Hepatocyte (in vitro differentiated cells): Measurements from ENCODE around the gene EPHA8. TPM values are rescaled to one million over a fixed set of nuclear protein-coding genes. Genes with fewer than 3 reads are reported as not detected.

Experiments
- DNase-seq: peaks from one replicate; pipeline ENCODE4 v3.0.0-alpha.2; 2016; ENCODE audit warnings: low spot score
- H2AFZ ChIP-seq: fragments of 200-600 bp; sonication (generic); 2 replicates; pipeline ENCODE4 v1.6.0; 2016; ENCODE audit warnings: antibody characterized with exemption, mild to moderate bottlenecking
- H3K27ac ChIP-seq: fragments of 200-600 bp; sonication (generic); 2 replicates; pipeline ENCODE4 v1.5.1; 2016; ENCODE audit warnings: mild to moderate bottlenecking
- H3K27me3 ChIP-seq: fragments of 200-600 bp; sonication (generic); 2 replicates; pipeline ENCODE4 v1.6.1; 2016
- H3K36me3 ChIP-seq: fragments of 200-600 bp; sonication (generic); replicated peaks from 2 replicates; pipeline ENCODE4 v1.5.1; 2016; ENCODE audit warnings: low read depth; ENCODE audit not compliant: insufficient read depth
- H3K4me1 ChIP-seq: fragments of 200-600 bp; sonication (generic); 2 replicates; pipeline ENCODE4 v1.5.1; 2016; ENCODE audit warnings: mild to moderate bottlenecking, moderate library complexity; ENCODE audit not compliant: insufficient read depth
- H3K4me2 ChIP-seq: fragments of 200-600 bp; sonication (generic); 2 replicates; pipeline ENCODE4 v1.6.0; 2016
- H3K4me3 ChIP-seq: fragments of 200-600 bp; sonication (generic); 2 replicates; pipeline ENCODE4 v1.5.1; 2016; ENCODE audit warnings: mild to moderate bottlenecking
- H3K79me2 ChIP-seq: fragments of 200-600 bp; sonication (generic); 2 replicates; pipeline ENCODE4 v1.6.0; 2017; ENCODE audit warnings: mild to moderate bottlenecking
- H3K9me2 ChIP-seq: fragments of 200-600 bp; sonication (generic); replicated peaks from 2 replicates; pipeline ENCODE4 v1.6.0; 2017; ENCODE audit warnings: mild to moderate bottlenecking; ENCODE audit not compliant: insufficient read depth
- H3K9me3 ChIP-seq: fragments of 200-600 bp; sonication (generic); 2 replicates; pipeline ENCODE4 v1.5.1; 2016; ENCODE audit warnings: low read depth, mild to moderate bottlenecking
- H4K20me1 ChIP-seq: fragments of 200-600 bp; sonication (generic); 2 replicates; pipeline ENCODE4 v1.6.0; 2016; ENCODE audit warnings: mild to moderate bottlenecking; ENCODE audit not compliant: insufficient read depth, poor library complexity, severe bottlenecking
- CTCF ChIP-seq: fragments of 200-600 bp; sonication (generic); IDR thresholded peaks from 2 replicates; pipeline ENCODE4 v1.5.1; 2016; ENCODE audit warnings: antibody characterized with exemption, mild to moderate bottlenecking; ENCODE audit not compliant: poor library complexity
- EZH2 ChIP-seq: fragments of 200-600 bp; sonication (generic); IDR thresholded peaks from 2 replicates; pipeline ENCODE4 v1.6.1; 2016; ENCODE audit warnings: antibody characterized with exemption, mild to moderate bottlenecking, borderline replicate concordance
- EZH2phosphoT487 ChIP-seq: fragments of 200-600 bp; sonication (generic); IDR thresholded peaks from one replicate; pipeline ENCODE4 v1.6.1; 2018; ENCODE audit warnings: antibody characterized with exemption, mild to moderate bottlenecking, low read depth, moderate library complexity; ENCODE audit not compliant: unreplicated experiment, severe bottlenecking
- WGBS: methylation state at CpG from one replicate; pipeline ENCODE4 v1.1.6; 2016; ENCODE audit warnings: low lambda C conversion rate; ENCODE audit errors: missing lambda C conversion rate; 5-methylcytosine and 5-hydroxymethylcytosine counted together
- polyA plus RNA-seq: library from polyadenylated mRNA; unstranded; fragments of >200 nt; fragmentation: Nextera tagmentation; extraction: Ambion mirVana; gene quantifications from 2 replicates; pipeline ENCODE4 v1.2.1, GENCODE V29; 2016
- total RNA-seq: library from RNA; depleted of rRNA; stranded (reverse); fragments of >200 nt; gene quantifications from 2 replicates; pipeline ENCODE4 v1.2.3, GENCODE V29; 2014

Gene EPHA8
- total and polyA plus RNA-seq, 2 experiments from 2014 or later, result not detected

- Histone ChIP-seq H3K9me3 (no peaks in the 10 kb centered on the region), H4K20me1 (no peaks in the 10 kb centered on the region), H3K27me3 (no peaks in the 10 kb centered on the region), H3K36me3 (no peaks in the 10 kb centered on the region), H3K4me2 (peak overlapping the region; percentile 63), H3K4me3 (no peak overlapping the region), H2AFZ (no peak overlapping the region), H3K27ac (no peak overlapping the region), H3K4me1 (no peaks in the 10 kb centered on the region), H3K79me2 (no peaks in the 10 kb centered on the region), H3K9me2 (no peaks in the 10 kb centered on the region)
- TF ChIP-seq CTCF (peak; percentile 91), EZH2 (no peak)
- WGBS, result 18% methylated on average over 18 of the region's 18 CpGs
- peak; percentile 85 for DNase-seq
Measured at GRCh38 chr1:22641906-22642636, 78.8 kb downstream of the EPHA8 start.

DNA sequence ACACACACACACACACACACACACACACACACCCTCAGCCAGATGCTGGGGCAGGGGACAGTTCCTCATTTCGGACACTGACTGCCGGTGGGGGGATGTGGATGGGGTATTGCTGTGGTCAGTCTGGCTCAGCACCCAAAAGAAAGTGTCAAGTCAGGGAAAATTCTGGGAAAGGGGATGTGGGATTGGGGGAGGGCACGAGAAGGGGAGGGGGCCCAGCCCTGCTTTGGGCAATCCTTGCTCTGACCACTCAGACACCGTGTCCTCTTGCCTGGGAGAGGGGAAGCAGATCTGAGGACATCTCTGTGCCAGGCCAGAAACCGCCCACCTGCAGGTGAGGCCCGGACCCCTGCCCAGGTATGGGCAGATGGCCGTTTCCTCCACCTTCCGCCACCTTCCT, 80.1 kb downstream of the EPHA8 start, which contains the start of gene C1QC:
C1QC (plus strand) TSS at position 253 of the 400 bp plus-strand sequence. CDS start 391 bp downstream, outside the sequence.
- TF ChIP-seq EZH2, result no peak
- no peak for TF ChIP-seq CTCF
- TF ChIP-seq EZH2phosphoT487, result no peak
- Histone ChIP-seq H3K27me3 (no peaks in the 10 kb centered on the region), H3K27ac (no peak within 1 kb of the TSS), H3K4me1 (no peaks in the 10 kb centered on the region), H3K79me2 (no peaks in the 10 kb centered on the region), H3K9me3 (no peaks in the 10 kb centered on the region), H3K9me2 (no peaks in the 10 kb centered on the region), H4K20me1 (no peaks in the 10 kb centered on the region), H2AFZ (no peak within 1 kb of the TSS), H3K36me3 (no peaks in the 10 kb centered on the region), H3K4me3 (no peak within 1 kb of the TSS), H3K4me2 (no peak within 1 kb of the TSS)
- no peak for DNase-seq
- 88% methylated on average over 7 of the region's 8 CpGs for WGBS

- Histone ChIP-seq H2AFZ (no peak overlapping the region), H3K9me3 (no peaks in the 10 kb centered on the region), H3K79me2 (no peaks in the 10 kb centered on the region), H4K20me1 (no peaks in the 10 kb centered on the region), H3K36me3 (no peaks in the 10 kb centered on the region), H3K27me3 (no peaks in the 10 kb centered on the region), H3K27ac (no peak overlapping the region), H3K9me2 (no peaks in the 10 kb centered on the region), H3K4me3 (no peak overlapping the region), H3K4me2 (no peak overlapping the region), H3K4me1 (no peaks in the 10 kb centered on the region)
- 80% methylated on average over 8 of the region's 12 CpGs for WGBS
- no peak for TF ChIP-seq EZH2
- no peak for TF ChIP-seq CTCF
- DNase-seq, result no peak
Measured at GRCh38 chr1:22643928-22644327, 80.6 kb downstream of the EPHA8 start.
